ENCODE results near the gene MCM7.
A peak's percentile ranks its signal among the peaks of the same experiment; 100 is the strongest.
"Not testable (repeated sequence)": the region's sequence is repeated elsewhere in the genome, so short reads cannot be mapped to it uniquely, and the experiment has no call there.

MCM7 gene

DNA sequence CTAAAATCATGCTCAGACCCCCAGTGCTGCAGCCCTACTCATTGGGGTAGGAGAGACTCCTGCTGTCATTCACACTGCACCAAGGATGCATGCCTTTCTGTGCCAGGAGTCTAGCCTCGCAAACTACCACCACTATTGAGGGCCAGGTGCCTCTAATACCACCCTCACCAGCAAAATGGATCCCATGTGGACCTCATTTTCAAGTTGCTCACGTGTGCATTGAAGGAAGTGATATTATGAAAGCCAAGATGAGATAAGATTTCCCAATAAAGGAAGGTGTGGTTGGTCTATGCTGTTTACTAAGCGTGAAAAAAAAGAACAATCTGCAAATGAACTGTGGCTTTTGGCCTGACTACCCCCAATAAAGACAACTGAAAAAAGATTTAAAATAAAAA is 40.4 kb upstream of the MCM7 start:
- Histone ChIP-seq H3K4me3 (ENCODE audit: low read depth, low read length) (no peak overlapping the region), H3K9me3 (no peaks in the 10 kb centered on the region), H3K27me3 (no peaks in the 10 kb centered on the region), H3K36me3 (no peaks in the 10 kb centered on the region), H3K4me1 (no peaks in the 10 kb centered on the region)
- no peak for DNase-seq
- TF ChIP-seq, protein P1, sequence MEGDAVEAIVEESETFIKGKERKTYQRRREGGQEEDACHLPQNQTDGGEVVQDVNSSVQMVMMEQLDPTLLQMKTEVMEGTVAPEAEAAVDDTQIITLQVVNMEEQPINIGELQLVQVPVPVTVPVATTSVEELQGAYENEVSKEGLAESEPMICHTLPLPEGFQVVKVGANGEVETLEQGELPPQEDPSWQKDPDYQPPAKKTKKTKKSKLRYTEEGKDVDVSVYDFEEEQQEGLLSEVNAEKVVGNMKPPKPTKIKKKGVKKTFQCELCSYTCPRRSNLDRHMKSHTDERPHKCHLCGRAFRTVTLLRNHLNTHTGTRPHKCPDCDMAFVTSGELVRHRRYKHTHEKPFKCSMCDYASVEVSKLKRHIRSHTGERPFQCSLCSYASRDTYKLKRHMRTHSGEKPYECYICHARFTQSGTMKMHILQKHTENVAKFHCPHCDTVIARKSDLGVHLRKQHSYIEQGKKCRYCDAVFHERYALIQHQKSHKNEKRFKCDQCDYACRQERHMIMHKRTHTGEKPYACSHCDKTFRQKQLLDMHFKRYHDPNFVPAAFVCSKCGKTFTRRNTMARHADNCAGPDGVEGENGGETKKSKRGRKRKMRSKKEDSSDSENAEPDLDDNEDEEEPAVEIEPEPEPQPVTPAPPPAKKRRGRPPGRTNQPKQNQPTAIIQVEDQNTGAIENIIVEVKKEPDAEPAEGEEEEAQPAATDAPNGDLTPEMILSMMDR (IDR thresholded peaks at IDR 0.05; ENCODE audit: low read depth, low read length) = no peak

DNA sequence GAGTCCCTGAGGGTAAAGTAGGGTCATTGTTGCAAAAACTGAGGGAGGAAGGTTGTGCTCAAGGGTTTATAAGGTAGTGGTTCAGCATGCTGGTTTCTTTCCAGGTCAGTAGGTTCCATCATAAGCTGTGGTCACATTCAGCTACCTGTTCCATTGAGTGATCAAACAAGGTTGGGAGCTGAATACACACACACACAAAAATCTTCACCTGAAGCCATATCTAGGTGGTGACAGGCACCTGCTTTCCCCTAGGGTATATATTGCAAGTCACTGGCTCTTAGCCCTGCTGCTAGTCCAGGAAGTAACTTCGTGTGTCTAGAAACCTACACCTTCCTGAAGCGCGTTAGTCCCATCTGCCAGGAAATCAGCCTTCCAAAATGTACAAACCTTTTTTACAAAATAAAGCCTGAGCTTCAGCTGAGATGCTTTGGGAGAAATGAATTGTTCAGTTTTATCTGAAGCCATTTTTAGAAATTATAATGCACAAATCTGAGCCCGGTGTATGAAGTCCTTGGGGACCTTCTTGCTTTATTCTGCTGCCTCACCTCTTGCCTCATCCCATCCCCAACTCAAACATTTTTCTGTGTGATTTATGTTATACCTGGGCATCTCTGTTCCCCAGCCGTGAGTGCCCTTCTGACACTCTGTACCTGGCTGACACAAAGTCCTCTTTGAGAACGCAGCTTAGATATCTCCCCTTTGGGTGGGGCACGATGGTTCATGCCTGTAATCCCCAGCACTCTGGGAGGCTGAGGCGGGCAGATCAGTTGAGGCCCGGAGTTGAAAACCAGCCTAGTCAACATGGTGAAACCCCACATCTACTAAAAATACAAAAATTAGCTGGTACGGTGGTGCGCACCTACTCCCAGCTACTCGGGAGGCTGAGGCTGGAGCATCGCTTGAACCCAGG is 36.9 kb upstream of the MCM7 start:
- no peak for DNase-seq
- TF ChIP-seq, protein P1 (IDR thresholded peaks at IDR 0.05; ENCODE audit: low read depth, low read length) = no peak
- H3K4me1 ChIP-seq = no peaks in the 10 kb centered on the region
- peaks cover 5% of the 10 kb centered on the region; the same call in 1 of the 2 replicates for H3K27me3 ChIP-seq
- H3K4me3 ChIP-seq (ENCODE audit: low read depth, low read length) = no peak overlapping the region
- no peaks in the 10 kb centered on the region for H3K9me3 ChIP-seq
- H3K36me3 ChIP-seq = no peaks in the 10 kb centered on the region

DNA sequence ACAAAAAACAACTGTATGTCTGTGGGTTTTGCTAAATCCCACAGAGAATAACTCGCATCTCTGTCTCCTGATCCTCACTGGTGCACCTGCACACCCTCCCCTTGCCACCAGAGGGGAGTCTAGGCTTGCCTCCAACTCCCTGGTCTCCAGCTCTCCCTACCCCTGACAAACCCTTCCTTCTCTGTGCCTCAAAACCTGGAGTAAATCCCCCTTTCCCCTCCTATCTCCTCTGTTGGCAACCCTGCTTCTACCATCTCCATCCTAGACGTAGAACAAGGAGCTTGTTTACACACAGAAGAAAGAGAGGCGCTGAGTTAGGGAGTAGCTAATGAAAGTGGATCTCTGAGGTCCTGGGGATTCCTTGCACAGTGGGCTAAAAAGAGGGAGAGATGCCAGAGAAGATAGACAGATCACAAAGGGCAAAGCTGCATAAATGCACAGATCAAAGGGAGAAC is 31.5 kb upstream of the MCM7 start:
- peaks cover 5% of the 10 kb centered on the region; the same call in 1 of the 2 replicates for H3K27me3 ChIP-seq
- H3K4me1 ChIP-seq = peaks cover 3% of the 10 kb centered on the region
- H3K4me3 ChIP-seq (ENCODE audit: low read depth, low read length) = no peak overlapping the region
- no peaks in the 10 kb centered on the region for H3K9me3 ChIP-seq
- no peaks in the 10 kb centered on the region for H3K36me3 ChIP-seq
- peak; percentile 81 for DNase-seq
- TF ChIP-seq, protein P1 (IDR thresholded peaks at IDR 0.05; ENCODE audit: low read depth, low read length) = peak; percentile 99

DNA sequence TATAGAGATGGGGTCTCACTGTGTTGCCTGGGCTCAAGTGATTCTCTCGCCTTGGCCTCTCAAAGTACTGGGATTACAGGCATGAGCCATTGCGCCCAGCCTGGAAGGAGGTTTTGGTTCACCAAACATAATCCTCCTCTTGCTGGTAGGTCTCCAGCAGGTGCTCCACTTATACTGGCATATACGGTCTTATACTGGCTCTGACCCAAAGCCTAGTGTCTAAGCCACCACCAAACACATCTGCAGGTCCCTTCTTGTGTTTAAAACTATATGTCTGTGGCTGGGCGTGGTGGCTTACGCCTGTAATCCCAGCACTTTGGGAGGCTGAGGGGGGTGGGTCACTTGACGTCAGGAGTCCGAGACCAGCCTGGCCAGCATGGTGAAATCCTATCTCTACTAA is 30.9 kb upstream of the MCM7 start:
- DNase-seq = no peak
- peaks cover 5% of the 10 kb centered on the region; the same call in 1 of the 2 replicates for H3K27me3 ChIP-seq
- H3K9me3 ChIP-seq = no peaks in the 10 kb centered on the region
- TF ChIP-seq, protein P1 (IDR thresholded peaks at IDR 0.05; ENCODE audit: low read depth, low read length) = no peak
- no peaks in the 10 kb centered on the region for H3K36me3 ChIP-seq
- H3K4me1 ChIP-seq = peaks cover 3% of the 10 kb centered on the region
- H3K4me3 ChIP-seq (ENCODE audit: low read depth, low read length) = no peak overlapping the region

DNA sequence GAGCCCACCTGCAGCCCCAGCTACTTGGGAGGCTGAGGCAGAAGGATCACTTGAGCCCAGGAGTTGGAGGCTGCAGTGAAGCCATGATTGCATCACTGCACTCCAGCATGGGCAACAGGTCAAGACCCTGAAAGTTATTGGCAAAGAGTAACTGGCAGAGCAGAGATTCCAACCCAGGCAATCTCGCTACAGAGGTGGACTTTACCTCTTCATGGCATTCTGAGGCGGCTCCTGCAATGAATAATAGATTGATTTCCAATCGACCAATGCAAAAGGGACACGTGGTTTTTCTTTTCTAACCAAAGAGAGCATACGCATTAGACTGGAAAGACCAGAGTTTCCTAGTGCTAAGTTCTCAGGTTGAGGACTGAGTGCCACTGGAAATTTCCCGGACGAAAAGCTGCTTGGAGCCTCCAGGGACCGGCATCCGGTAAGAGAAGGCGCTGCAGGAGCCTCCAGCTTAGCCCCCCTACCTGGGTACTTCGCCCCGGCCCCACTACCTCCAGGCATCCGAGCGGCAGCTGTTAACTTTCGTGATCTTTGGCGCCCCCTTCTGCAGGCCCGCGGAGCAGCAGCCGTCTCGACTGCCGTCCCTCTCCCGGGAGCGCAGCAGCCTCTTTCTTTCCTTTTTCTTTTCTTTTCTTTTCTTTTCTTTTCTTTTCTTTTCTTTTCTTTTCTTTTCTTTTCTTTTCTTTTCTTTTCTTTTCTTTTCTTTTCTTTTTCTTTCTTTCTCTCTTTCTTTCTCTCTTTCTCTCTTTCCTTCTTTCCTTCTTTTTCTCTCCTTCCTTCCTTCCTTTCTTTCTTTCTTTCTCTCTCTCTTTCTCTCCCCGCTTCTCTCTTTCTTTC is 29.6 kb upstream of the MCM7 start:
- no peak overlapping the region; the same call in 1 of the 2 replicates for H3K4me3 ChIP-seq (ENCODE audit: low read depth, low read length)
- peaks cover under 1% of the 10 kb centered on the region; the same call in 1 of the 2 replicates for H3K27me3 ChIP-seq
- peak; percentile 86 for DNase-seq
- no peaks in the 10 kb centered on the region for H3K9me3 ChIP-seq
- H3K36me3 ChIP-seq = no peaks in the 10 kb centered on the region
- peaks cover 3% of the 10 kb centered on the region for H3K4me1 ChIP-seq
- TF ChIP-seq, protein P1 (IDR thresholded peaks at IDR 0.05; ENCODE audit: low read depth, low read length) = peak; percentile 69

DNA sequence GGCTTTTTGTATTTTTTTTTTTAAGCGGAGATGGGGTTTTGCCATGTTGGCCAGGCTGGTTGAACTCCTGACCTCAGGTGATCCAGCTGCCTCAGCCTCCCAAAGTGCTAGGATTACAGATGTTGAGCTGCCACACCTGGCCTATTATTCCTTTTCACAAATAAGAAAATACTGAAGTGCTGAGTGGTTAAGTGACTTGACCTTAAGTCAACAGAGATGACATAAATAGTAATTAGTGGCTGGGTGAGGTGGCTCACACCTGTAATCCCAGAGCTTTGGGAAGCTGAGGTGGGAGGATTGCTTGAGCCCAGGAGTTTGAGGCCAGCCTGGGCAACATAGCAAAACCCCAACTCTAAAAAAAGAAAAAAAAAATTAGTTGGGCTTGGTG is 29.0 kb upstream of the MCM7 start:
- not testable (repeated sequence) for H3K4me3 ChIP-seq (ENCODE audit: low read depth, low read length); H3K9me3 ChIP-seq; DNase-seq; H3K4me1 ChIP-seq; H3K27me3 ChIP-seq; H3K36me3 ChIP-seq
